A549 (cell line): Measurements from ENCODE around the gene ING3. TPM values are rescaled to one million over a fixed set of nuclear protein-coding genes. Genes with fewer than 3 reads are reported as not detected.
"Not testable (repeated sequence)": the region's sequence is repeated elsewhere in the genome, so short reads cannot be mapped to it uniquely, and the experiment has no call there.

Experiments used
- ATAC-seq, 2 experiments: fragments of 200-7000 bp in 1 of 2; fragments of >200 bp in 1 of 2; cut with Nextera tagmentation in 1 of 2; cut with Tn5 transposase in 1 of 2; 3 replicates each; pipeline versions ENCODE4 v1.8.0 to v1.9.1; 2018 to 2020; ENCODE audit warnings: mild to moderate bottlenecking in 1 of 2, moderate library complexity in 1 of 2
- CTCF ChIA-PET: fragments of 300-600 bp; sonication (Branson Sonifier 250); formaldehyde crosslinking; extraction: SDS; loops from one replicate; lab custom pipeline; 2021; ENCODE audit warnings: antibody characterized with exemption, inconsistent platforms; lab: Yijun Ruan, JAX
- POLR2A ChIA-PET: fragments of 350-600 bp; formaldehyde crosslinking; extraction: SDS; loops from one replicate; lab custom pipeline; 2021; ENCODE audit warnings: antibody characterized with exemption, inconsistent platforms; lab: Yijun Ruan, JAX
- DNase-seq, 2 experiments: peaks; one replicate each; pipeline versions ENCODE4 v3.0.0 to v3.0.0-alpha.2; 2011 to 2016; ENCODE audit warnings: low read depth in 1 of 2, low spot score in 1 of 2
- FAIRE-seq: peaks from 2 replicates; lab custom pipeline; 2011; peaks lifted over from hg19 to GRCh38; lab: Jason Lieb, UNC
- H3K27ac ChIP-seq, 2 experiments: fragments of >200 bp; sonication (Bioruptor Twin); formaldehyde crosslinking; 3 replicates each; pipeline ENCODE4 v1.5.1; 2016 to 2017
- H3K4me1 ChIP-seq: fragments of >200 bp; sonication (Bioruptor Twin); formaldehyde crosslinking; 3 replicates; pipeline ENCODE4 v1.6.1; 2016
- H3K4me2 ChIP-seq: fragments of >200 bp; sonication (Bioruptor Twin); formaldehyde crosslinking; 3 replicates; pipeline ENCODE4 v1.6.1; 2016
- H3K4me3 ChIP-seq: fragments of >200 bp; sonication (Bioruptor Twin); formaldehyde crosslinking; 3 replicates; pipeline ENCODE4 v1.5.1; 2016
- H3K9me3 ChIP-seq: fragments of >200 bp; sonication (Bioruptor Twin); formaldehyde crosslinking; 3 replicates; pipeline ENCODE4 v1.6.1; 2016
- ATOH8 ChIP-seq: fragments of 250-450 bp; sonication (Bioruptor Pico); IDR thresholded peaks from 2 replicates; pipeline ENCODE4 v1.5.0; 2020; ENCODE audit warnings: low read depth, mild to moderate bottlenecking, moderate library complexity
- CEBPB ChIP-seq, 2 experiments: fragments of >200 bp in 1 of 2; sonication (Bioruptor Twin) in 1 of 2; formaldehyde crosslinking in 1 of 2; IDR thresholded peaks; 2 replicates each; pipeline ENCODE4 v1.6.1; 2012 to 2016
- EP300 ChIP-seq, 2 experiments: fragments of >200 bp; sonication (Bioruptor Twin); formaldehyde crosslinking; IDR thresholded peaks; 2 replicates in 1 of 2; 3 replicates in 1 of 2; pipeline ENCODE4 v1.6.1; 2016 to 2017
- FOSB ChIP-seq: fragments of 250-450 bp; sonication (Bioruptor Pico); IDR thresholded peaks from 2 replicates; pipeline ENCODE4 v1.5.0; 2020; ENCODE audit warnings: mild to moderate bottlenecking, moderate library complexity
- GATA3 ChIP-seq: IDR thresholded peaks from 2 replicates; pipeline ENCODE4 v1.6.1; 2012; ENCODE audit warnings: borderline replicate concordance
- HDAC2 ChIP-seq: fragments of 200-600 bp; sonication (generic); IDR thresholded peaks from 2 replicates; pipeline ENCODE4 v1.6.1; 2016
- JUNB ChIP-seq: fragments of >200 bp; sonication (Bioruptor Twin); formaldehyde crosslinking; IDR thresholded peaks from 2 replicates; pipeline ENCODE4 v1.6.1; 2016
- NPAS2 ChIP-seq: fragments of 250-450 bp; sonication (Bioruptor Pico); IDR thresholded peaks from 2 replicates; pipeline ENCODE4 v1.8.0; 2022; ENCODE audit warnings: mild to moderate bottlenecking, moderate library complexity, borderline replicate concordance
- PHF8 ChIP-seq: fragments of 200-600 bp; sonication (generic); IDR thresholded peaks from 2 replicates; pipeline ENCODE4 v1.6.1; 2016; ENCODE audit warnings: low read depth, mild to moderate bottlenecking, antibody characterized with exemption, moderate library complexity, borderline replicate concordance
- RCOR1 ChIP-seq: fragments of 150-350 bp; IDR thresholded peaks from 2 replicates; pipeline ENCODE4 v1.6.1; 2014; ENCODE audit warnings: antibody characterized with exemption, low read length, low read depth
- REST ChIP-seq: fragments of 200-600 bp; sonication (generic); IDR thresholded peaks from 2 replicates; pipeline ENCODE4 v1.6.1; 2016; ENCODE audit warnings: antibody characterized with exemption, mild to moderate bottlenecking, moderate library complexity
- ZNF302 ChIP-seq: fragments of 250-450 bp; sonication (Bioruptor Pico); IDR thresholded peaks from 2 replicates; pipeline ENCODE4 v1.9.0; 2021; ENCODE audit warnings: inconsistent platforms, mild to moderate bottlenecking, moderate library complexity
- WGBS: methylation state at CpG from one replicate; pipeline ENCODE4 v1.1.6; 2017; ENCODE audit errors: missing lambda C conversion rate; 5-methylcytosine and 5-hydroxymethylcytosine counted together
- polyA plus RNA-seq, 4 experiments: library from polyadenylated mRNA; depleted of rRNA in 3 of 4; stranded (reverse); fragments of >200 nt; fragmentation: RNase III in 1 of 4; extraction: RNeasy Plus Mini Kit Qiagen cat#74134 plus additional on column Dnase treatment in 1 of 4; gene quantifications; 2 replicates in 3 of 4; 3 replicates in 1 of 4; pipeline ENCODE4 v1.2.3, GENCODE V29; 2011 to 2017
- TF ChIP-seq, protein P1 (sequence below): fragments of >200 bp; sonication (Bioruptor Twin); formaldehyde crosslinking; IDR thresholded peaks from 3 replicates; pipeline ENCODE4 v1.6.1; 2016
- TF ChIP-seq, protein P2 (sequence below): fragments of 250-450 bp; sonication (Bioruptor Pico); IDR thresholded peaks from 2 replicates; pipeline ENCODE4 v1.5.0; 2021; ENCODE audit warnings: mild to moderate bottlenecking, moderate library complexity, borderline replicate concordance

ING3 gene
- polyA plus RNA-seq, 2 of the 4 experiments (the other 2 are of a cell fraction): 5.6 to 11.3 TPM

DNA sequence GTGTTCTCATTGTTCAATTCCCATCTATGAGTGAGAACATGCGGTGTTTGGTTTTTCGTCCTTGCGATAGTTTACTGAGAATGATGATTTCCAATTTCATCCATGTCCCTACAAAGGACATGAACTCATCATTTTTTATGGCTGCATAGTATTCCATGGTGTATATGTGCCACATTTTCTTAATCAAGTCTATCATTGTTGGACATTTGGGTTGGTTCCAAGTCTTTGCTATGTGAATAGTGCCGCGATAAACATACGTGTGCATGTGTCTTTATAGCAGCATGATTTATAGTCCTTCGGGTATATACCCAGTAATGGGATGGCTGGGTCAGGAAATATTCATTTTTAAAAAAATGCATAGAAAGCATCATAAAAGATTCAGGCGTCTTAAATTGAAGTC lies 33.0 kb downstream of the ING3 start:
- POLR2A ChIA-PET, FAIRE-seq, H3K4me2 ChIP-seq, ATAC-seq, H3K4me3 ChIP-seq, H3K27ac ChIP-seq, H3K4me1 ChIP-seq, DNase-seq, CTCF ChIA-PET, H3K9me3 ChIP-seq: not testable (repeated sequence)
- WGBS: 85% methylated on average over 5 of the region's 8 CpGs

DNA sequence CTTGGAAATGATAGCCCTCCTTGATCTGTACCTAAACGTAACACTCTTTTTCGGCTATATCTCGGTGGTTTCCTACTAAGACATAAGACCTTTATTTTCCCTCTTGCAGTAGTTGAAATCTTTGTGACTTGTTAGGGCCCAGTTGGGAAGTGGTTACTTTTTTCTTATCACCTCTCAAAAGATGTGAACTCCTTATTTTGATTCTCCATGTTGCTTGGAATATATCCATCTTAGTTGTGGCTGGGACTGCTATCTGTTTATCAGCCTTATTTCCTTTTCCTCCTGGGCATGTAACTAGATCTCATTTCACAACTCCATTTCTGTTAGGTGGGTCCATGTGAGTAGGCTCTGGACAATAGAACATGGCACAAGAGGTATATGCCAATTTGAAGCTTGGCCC lies 33.8 kb downstream of the ING3 start:
- POLR2A ChIA-PET: interaction anchor here (0.6 kb wide), 1 partner anchor 34 kb away, joined by 5 read pairs; the partner anchor contains the start of gene ING3
- peaks cover 8% of the 10 kb centered on the region; the same call in 2 of the 3 replicates for H3K4me1 ChIP-seq
- no peak for FAIRE-seq
- no peak overlapping the region for H3K4me3 ChIP-seq
- no peak for ATAC-seq
- CTCF ChIA-PET: interaction anchor here (0.9 to 1.8 kb wide), 3 partner anchors 97 to 1010 kb away, joined by 4 to 5 read pairs (median 5); no protein-coding TSS in a partner anchor
- no peak for TF ChIP-seq RCOR1
- TF ChIP-seq, protein P1, sequence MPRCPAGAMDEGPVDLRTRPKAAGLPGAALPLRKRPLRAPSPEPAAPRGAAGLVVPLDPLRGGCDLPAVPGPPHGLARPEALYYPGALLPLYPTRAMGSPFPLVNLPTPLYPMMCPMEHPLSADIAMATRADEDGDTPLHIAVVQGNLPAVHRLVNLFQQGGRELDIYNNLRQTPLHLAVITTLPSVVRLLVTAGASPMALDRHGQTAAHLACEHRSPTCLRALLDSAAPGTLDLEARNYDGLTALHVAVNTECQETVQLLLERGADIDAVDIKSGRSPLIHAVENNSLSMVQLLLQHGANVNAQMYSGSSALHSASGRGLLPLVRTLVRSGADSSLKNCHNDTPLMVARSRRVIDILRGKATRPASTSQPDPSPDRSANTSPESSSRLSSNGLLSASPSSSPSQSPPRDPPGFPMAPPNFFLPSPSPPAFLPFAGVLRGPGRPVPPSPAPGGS: no peak
- TF ChIP-seq, protein P2, sequence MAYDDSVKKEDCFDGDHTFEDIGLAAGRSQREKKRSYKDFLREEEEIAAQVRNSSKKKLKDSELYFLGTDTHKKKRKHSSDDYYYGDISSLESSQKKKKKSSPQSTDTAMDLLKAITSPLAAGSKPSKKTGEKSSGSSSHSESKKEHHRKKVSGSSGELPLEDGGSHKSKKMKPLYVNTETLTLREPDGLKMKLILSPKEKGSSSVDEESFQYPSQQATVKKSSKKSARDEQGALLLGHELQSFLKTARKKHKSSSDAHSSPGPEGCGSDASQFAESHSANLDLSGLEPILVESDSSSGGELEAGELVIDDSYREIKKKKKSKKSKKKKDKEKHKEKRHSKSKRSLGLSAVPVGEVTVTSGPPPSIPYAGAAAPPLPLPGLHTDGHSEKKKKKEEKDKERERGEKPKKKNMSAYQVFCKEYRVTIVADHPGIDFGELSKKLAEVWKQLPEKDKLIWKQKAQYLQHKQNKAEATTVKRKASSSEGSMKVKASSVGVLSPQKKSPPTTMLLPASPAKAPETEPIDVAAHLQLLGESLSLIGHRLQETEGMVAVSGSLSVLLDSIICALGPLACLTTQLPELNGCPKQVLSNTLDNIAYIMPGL (CRISPR knock-in tag): no peak
- no peak for TF ChIP-seq EP300 (IDR thresholded peaks at IDR 0.05)
- no peak for TF ChIP-seq REST
- TF ChIP-seq GATA3: no peak
- TF ChIP-seq HDAC2: no peak
- TF ChIP-seq ATOH8 (CRISPR knock-in tag): no peak
- TF ChIP-seq ZNF302: no peak
- TF ChIP-seq NPAS2 (CRISPR knock-in tag): no peak
- TF ChIP-seq JUNB: no peak
- no peak for TF ChIP-seq FOSB (CRISPR knock-in tag)
- TF ChIP-seq CEBPB (IDR thresholded peaks at IDR 0.05): no peak
- TF ChIP-seq, all 56 proteins: peak for 0
- H3K27ac ChIP-seq: no peak overlapping the region
- WGBS: 79% methylated on average over 3 of the region's 3 CpGs
- H3K9me3 ChIP-seq: no peaks in the 10 kb centered on the region
- no peak for DNase-seq
- no peak overlapping the region for H3K4me2 ChIP-seq

GRCh38 chr7:120985130-120985758 lies 34.7 kb downstream of the ING3 start:
- TF ChIP-seq PHF8: no peak
- Histone ChIP-seq H3K4me1 (peaks cover 8% of the 10 kb centered on the region; the same call in 2 of the 3 replicates), H3K4me3 (no peak overlapping the region), H3K4me2 (no peak overlapping the region), H3K9me3 (no peaks in the 10 kb centered on the region), H3K27ac (no peak overlapping the region)
- DNase-seq: no peak
- ChIA-PET POLR2A (interaction anchor here (0.6 kb wide), 1 partner anchor 35 kb away, joined by 5 read pairs; the partner anchor contains the start of gene ING3), CTCF (interaction anchor here (0.9 to 1.8 kb wide), 3 partner anchors 96 to 1010 kb away, joined by 4 to 5 read pairs (median 5); no protein-coding TSS in a partner anchor)
- 0% methylated on average over 2 of the region's 2 CpGs for WGBS
- no peak for ATAC-seq
- FAIRE-seq: no peak
